Measurements from ENCODE around the gene ITPKB.
"Not testable (repeated sequence)": the region's sequence is repeated elsewhere in the genome, so short reads cannot be mapped to it uniquely, and the experiment has no call there.

Gene ITPKB

GRCh38 chr1:226738995-226739695, at the start of gene ITPKB:
ITPKB (minus strand) TSS chr1:226739282; CDS start chr1:226737458, 1,824 bp downstream.
- Mint-ChIP-seq H3K27me3 (no peaks in the 10 kb centered on the region), H3K27ac (peak within 1 kb of the TSS; percentile 84 to 96), H3K4me1 (peaks cover 32% of the 10 kb centered on the region)

DNA sequence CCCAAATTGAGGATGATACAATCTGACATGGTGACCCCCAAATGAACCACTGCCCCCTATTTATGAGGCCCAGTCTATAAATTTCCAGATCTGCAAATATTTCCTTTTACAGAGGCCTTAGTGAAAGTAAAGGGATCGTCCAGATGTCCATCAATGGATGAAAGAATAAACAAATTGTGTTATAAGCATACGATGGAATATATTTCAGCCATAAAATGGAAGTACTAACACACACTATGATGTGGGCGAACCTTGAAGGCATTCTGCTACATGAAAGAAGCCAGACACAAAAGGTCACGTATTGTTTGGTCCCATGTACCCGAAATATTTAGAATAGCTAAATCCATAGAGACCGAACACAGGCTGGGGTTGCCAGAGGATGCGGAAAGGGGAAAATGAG, 48.6 kb upstream of the ITPKB start:
- H3K9me3 Mint-ChIP-seq, result no peaks in the 10 kb centered on the region
- DNase-seq, result no peak
- ATAC-seq, result no peak
- H3K27me3 Mint-ChIP-seq, result no peaks in the 10 kb centered on the region
- H3K4me3 Mint-ChIP-seq, result no peak overlapping the region
- peaks cover 33% of the 10 kb centered on the region for H3K4me1 Mint-ChIP-seq
- H3K27ac Mint-ChIP-seq, result no peak overlapping the region

More at GRCh38 chr1:226738995-226739695, at the start of gene ITPKB:
- DNase-seq (peak; percentile 56 to 61), ATAC-seq (peak; percentile 10)
- peak within 1 kb of the TSS; percentile 78 to 91 for H3K4me3 Mint-ChIP-seq
- peaks cover 0 to 4% of the 10 kb centered on the region in 2 donors for H3K9me3 Mint-ChIP-seq

DNA sequence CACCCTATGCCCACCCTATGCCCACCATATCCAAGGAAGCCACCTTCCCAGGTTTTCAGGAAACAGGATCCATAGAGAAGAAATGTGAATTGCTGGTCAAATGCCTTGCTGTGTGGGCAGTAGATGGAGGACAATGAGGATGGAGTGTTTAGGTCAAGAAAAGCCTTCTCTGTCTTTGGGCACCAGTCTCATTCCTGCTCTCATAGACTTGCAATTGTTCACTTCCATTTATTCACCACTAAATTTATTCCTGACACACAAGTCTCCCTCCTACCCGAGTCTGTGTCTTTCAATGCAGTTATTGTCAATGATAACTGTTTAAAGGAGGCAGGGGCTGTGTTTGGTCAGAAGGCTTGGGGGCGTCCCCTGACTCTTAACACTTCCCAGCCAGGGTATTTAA, 48.0 kb upstream of the ITPKB start:
- H3K4me1 Mint-ChIP-seq, result peaks cover 33% of the 10 kb centered on the region
- DNase-seq (no peak), ATAC-seq (no peak)
- no peak overlapping the region for H3K27ac Mint-ChIP-seq
- no peak overlapping the region for H3K4me3 Mint-ChIP-seq
- no peaks in the 10 kb centered on the region for H3K9me3 Mint-ChIP-seq
- H3K27me3 Mint-ChIP-seq, result no peaks in the 10 kb centered on the region

GRCh38 chr1:226786550-226786949, 47.5 kb upstream of the ITPKB start:
- DNase-seq (no peak), ATAC-seq (no peak)
- no peaks in the 10 kb centered on the region for H3K27me3 Mint-ChIP-seq
- H3K9me3 Mint-ChIP-seq, result no peaks in the 10 kb centered on the region
- H3K4me3 Mint-ChIP-seq, result no peak overlapping the region
- H3K27ac Mint-ChIP-seq, result no peak overlapping the region
- H3K4me1 Mint-ChIP-seq, result peaks cover 33% of the 10 kb centered on the region

- H3K9me3 Mint-ChIP-seq, result no peaks in the 10 kb centered on the region
- H3K27ac Mint-ChIP-seq, result no peak overlapping the region
- no peaks in the 10 kb centered on the region for H3K27me3 Mint-ChIP-seq
- peaks cover 27% of the 10 kb centered on the region for H3K4me1 Mint-ChIP-seq
- no peak for DNase-seq
- H3K4me3 Mint-ChIP-seq, result no peak overlapping the region
- ATAC-seq, result no peak
Observed at GRCh38 chr1:226785805-226786204, 46.7 kb upstream of the ITPKB start.

GRCh38 chr1:226784081-226785049, 45.3 kb upstream of the ITPKB start:
- Mint-ChIP-seq H3K4me3 (no peak overlapping the region), H3K4me1 (peaks cover 24% of the 10 kb centered on the region), H3K27ac (no peak overlapping the region), H3K27me3 (no peaks in the 10 kb centered on the region), H3K9me3 (no peaks in the 10 kb centered on the region)
- DNase-seq (no peak), ATAC-seq (no peak)

GRCh38 chr1:226782845-226783601, 43.9 kb upstream of the ITPKB start:
- H3K27ac Mint-ChIP-seq, result no peak overlapping the region
- peaks cover 16% of the 10 kb centered on the region for H3K4me1 Mint-ChIP-seq
- DNase-seq (no peak), ATAC-seq (no peak)
- H3K27me3 Mint-ChIP-seq, result no peaks in the 10 kb centered on the region
- no peaks in the 10 kb centered on the region for H3K9me3 Mint-ChIP-seq
- H3K4me3 Mint-ChIP-seq, result no peak overlapping the region

DNA sequence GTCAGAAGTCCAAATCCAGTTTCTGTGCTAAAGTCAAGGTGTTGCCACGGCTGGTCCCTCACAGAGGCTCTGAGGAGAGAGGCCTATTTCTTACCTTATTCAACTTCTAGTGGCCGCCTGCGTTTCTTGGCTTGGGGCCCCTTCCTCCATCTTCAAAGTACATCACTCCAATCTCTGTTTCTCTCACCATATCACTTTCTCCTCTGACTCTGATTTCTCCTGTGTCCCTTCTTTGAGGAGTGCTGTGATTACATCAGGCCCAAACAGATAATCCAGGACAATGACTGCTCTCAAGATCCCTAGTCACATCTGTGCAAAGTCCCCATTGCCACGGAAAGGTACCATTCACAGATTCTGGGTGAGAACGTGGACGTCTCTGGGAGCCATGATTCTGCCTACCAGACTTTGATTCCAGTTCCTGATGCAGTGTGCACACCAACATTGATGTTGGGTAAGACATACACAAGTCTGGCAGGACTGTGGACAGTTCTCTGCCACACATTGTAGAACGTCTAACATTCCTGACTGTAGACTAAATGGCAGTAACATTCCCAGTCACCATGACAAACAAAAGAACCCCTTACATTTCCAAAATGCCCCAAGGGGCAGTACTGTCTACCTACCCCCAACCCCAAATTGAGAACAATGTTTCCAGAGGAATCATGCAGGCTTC, 43.0 kb upstream of the ITPKB start:
- ATAC-seq, result no peak
- H3K27ac Mint-ChIP-seq, result peak overlapping the region in 1 of 2 donors; percentile 9
- H3K9me3 Mint-ChIP-seq, result no peaks in the 10 kb centered on the region
- peaks cover 16% of the 10 kb centered on the region for H3K4me1 Mint-ChIP-seq
- DNase-seq, result no peak
- no peak overlapping the region for H3K4me3 Mint-ChIP-seq
- no peaks in the 10 kb centered on the region for H3K27me3 Mint-ChIP-seq

DNA sequence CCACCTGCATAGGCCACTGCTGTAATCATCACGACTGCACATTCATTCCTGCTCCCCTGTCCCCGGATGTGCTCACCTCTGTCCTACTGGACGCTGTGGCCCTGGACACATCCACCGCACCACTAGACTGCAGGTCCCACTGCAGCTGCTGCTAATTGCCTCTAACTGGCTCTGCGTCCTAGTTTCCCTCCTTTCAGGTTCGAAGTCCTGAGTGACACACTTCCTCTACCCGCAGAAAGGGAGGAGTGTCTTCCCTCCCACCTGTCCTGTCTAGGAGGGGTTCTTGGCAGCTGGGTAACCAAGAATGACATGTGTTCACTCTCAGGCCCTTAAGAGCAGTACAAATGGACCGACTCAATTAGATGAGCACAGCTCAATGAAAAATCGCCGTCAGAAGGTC, 40.5 kb upstream of the ITPKB start:
- Mint-ChIP-seq H3K4me3 (no peak overlapping the region), H3K27ac (no peak overlapping the region), H3K27me3 (no peaks in the 10 kb centered on the region), H3K4me1 (peaks cover 16% of the 10 kb centered on the region), H3K9me3 (no peaks in the 10 kb centered on the region)
- ATAC-seq (no peak), DNase-seq (no peak)

DNA sequence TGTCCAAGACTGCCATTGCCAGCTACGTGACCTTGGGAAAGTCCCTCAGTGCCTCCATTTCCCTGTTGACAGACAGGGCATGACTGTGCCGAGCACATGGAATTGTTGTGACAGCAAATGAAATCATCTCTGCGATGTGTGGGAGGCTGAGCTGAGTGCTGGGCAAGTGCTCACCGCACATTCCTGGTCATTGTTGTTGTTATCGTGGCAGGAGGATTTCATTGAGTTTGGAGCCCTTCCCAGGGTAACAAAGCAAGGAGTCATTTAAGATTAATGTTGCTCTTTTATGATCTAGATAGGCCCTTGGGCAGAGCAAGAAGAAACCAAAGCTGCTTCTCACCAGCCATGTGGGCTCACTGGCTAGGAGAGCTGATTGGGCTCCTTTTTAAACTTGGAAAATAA, 39.6 kb upstream of the ITPKB start:
- Mint-ChIP-seq H3K9me3 (no peaks in the 10 kb centered on the region), H3K4me3 (no peak overlapping the region), H3K27me3 (no peaks in the 10 kb centered on the region), H3K4me1 (peaks cover 10% of the 10 kb centered on the region), H3K27ac (no peak overlapping the region)
- no peak for ATAC-seq
- no peak for DNase-seq

DNA sequence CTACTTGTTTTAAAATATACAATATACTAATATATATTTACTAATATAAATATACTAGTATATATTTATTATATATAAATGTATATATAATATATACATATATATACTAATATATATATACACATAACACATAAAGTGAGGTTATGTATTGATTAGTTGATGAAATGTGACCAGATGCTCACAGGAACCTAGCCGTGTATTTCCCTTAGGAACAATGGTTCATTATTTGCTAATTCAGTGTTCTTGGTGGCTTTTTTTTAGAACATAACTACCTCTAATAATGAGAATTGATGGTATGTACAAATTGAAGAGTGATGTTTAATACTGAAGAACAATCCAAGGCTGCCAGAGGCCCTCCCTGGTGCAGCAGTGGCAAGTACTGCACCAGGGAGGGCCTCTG, 37.9 kb upstream of the ITPKB start:
- Mint-ChIP-seq H3K27me3 (no peaks in the 10 kb centered on the region), H3K9me3 (no peaks in the 10 kb centered on the region), H3K4me3 (no peak overlapping the region), H3K4me1 (peaks cover 25% of the 10 kb centered on the region), H3K27ac (no peak overlapping the region)
- no peak for DNase-seq
- no peak for ATAC-seq

DNA sequence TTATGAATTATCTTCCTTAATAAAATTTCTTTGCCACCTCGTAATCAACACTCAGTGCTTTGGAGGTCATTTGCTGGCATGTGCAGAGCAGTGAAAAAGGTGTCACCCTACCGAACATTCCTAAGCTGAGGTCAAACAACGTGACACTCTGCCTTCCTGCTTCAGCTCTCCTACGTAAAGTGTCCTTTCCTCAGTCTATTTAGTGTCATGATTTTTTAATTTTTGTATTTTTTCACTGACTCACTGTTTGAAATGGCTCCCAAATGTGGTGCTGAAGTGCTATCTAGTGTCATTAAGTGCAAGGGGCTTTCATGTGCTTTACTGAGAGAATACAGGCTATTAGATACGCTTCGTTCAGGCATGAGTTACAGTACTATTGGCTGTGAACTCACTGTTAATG, 37.0 kb upstream of the ITPKB start:
- Mint-ChIP-seq H3K27me3 (no peaks in the 10 kb centered on the region), H3K4me1 (peaks cover 30% of the 10 kb centered on the region), H3K9me3 (no peaks in the 10 kb centered on the region), H3K4me3 (no peak overlapping the region), H3K27ac (no peak overlapping the region)
- no peak for DNase-seq
- no peak for ATAC-seq

GRCh38 chr1:226772446-226773139, 33.5 kb upstream of the ITPKB start:
- H3K9me3 Mint-ChIP-seq, result no peaks in the 10 kb centered on the region
- H3K27me3 Mint-ChIP-seq, result no peaks in the 10 kb centered on the region
- peaks cover 19% of the 10 kb centered on the region for H3K4me1 Mint-ChIP-seq
- ATAC-seq, result no peak
- H3K4me3 Mint-ChIP-seq, result no peak overlapping the region
- H3K27ac Mint-ChIP-seq, result no peak overlapping the region
- DNase-seq, result no peak

DNA sequence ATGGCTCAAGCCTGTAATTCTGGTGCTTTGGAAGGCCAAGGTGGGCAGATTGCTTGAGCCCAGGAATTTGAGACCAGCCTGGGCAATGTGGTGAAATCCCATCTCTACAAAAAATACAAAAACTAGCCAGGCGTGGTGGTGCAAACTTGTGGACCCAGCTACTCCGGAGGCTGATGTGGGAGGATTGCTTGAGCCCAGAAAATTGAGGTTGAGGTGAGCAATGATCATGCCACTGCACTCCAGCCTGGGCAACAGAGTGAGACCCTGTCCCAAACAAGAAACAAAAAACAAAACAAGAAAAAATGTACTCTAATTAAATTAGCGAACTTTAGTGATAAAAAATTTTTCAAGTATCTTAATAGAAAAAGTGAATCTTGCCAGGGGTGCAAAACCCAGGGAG, 28.1 kb upstream of the ITPKB start:
- not testable (repeated sequence) for H3K9me3 Mint-ChIP-seq, H3K27me3 Mint-ChIP-seq, DNase-seq, H3K27ac Mint-ChIP-seq, H3K4me3 Mint-ChIP-seq, ATAC-seq
- peaks cover 36% of the 10 kb centered on the region for H3K4me1 Mint-ChIP-seq

- H3K4me3 Mint-ChIP-seq, result no peak overlapping the region
- no peaks in the 10 kb centered on the region for H3K27me3 Mint-ChIP-seq
Observed at GRCh38 chr1:226766565-226766964, 27.5 kb upstream of the ITPKB start.

More at GRCh38 chr1:226766565-226766964, 27.5 kb upstream of the ITPKB start:
- no peak overlapping the region for H3K27ac Mint-ChIP-seq
- H3K9me3 Mint-ChIP-seq, result no peaks in the 10 kb centered on the region
- peaks cover 33% of the 10 kb centered on the region for H3K4me1 Mint-ChIP-seq
- DNase-seq, result no peak
- no peak for ATAC-seq

Data from stimulated activated naive CD8-positive, alpha-beta T cell treated with anti-CD3 and anti-CD28 coated beads, Interleukin-15, amount 100 ng/mL, for 72 hours (primary cell).